Gastrocnemius medialis (tissue), 4 donors: ENCODE results near the gene ADAMTSL5.

ENCODE experiments used
- CTCF ChIP-seq, 5 experiments: fragments of 450-650 bp in 3 of 5; fragments of 200-600 bp in 2 of 5; sonication (generic) in 2 of 5; IDR thresholded peaks in 4 of 5; conservative IDR thresholded peaks in 1 of 5; 1 replicate in 4 of 5; 2 replicates in 1 of 5; pipeline ENCODE4 v1.5.1; 2016 to 2019; ENCODE audit warnings: antibody characterized with exemption in 5 of 5, mild to moderate bottlenecking in 3 of 5, moderate library complexity in 3 of 5
- POLR2A ChIP-seq, 2 donors: fragments of 450-650 bp; IDR thresholded peaks; one replicate each; pipeline ENCODE4 v1.6.1; 2017; ENCODE audit warnings: antibody characterized with exemption in 2 of 2, mild to moderate bottlenecking in 2 of 2, moderate library complexity in 2 of 2

- TF ChIP-seq POLR2A (IDR thresholded peaks at IDR 0.05) = no peak
- no peak for TF ChIP-seq CTCF (IDR thresholded peaks at IDR 0.05 in 4 of 5, conservative IDR thresholded peaks at IDR 0.05 in 1 of 5)
These were observed 17.6 kb downstream of the ADAMTSL5 start for GRCh38 chr19:1495051-1495798.
